Measurements from ENCODE around the gene MICAL2. TPM values are rescaled to one million over a fixed set of nuclear protein-coding genes. Genes with fewer than 3 reads are reported as not detected.

The MICAL2 gene
- total RNA-seq, 1 experiment from 2014 or later = 83.0 TPM

DNA sequence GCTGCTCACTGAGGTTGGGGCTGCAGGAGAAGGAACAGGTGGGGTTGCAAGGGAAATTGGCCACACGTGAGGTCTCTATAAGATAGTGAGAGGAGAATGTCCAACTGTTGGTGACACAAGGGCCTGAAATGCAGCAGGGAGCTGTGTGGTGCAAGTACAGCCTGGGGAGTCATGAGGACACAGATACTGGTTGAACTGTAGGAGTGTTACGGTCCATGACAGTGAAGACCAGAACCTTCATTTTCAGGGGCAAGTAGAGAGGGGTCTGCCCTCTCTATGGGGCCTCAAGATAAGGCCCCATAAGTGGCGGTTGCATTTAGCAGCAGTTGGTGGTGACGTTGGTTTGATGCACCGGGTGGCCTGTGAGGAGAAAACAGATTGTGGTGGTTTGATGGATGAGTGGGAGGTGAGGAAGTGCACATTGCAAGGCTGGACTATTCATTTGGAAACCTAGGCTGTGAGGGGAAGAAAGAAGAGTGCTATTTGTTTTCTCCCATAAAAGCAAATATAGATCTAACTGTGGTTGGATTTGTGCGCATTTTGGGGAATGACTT, 39.4 kb downstream of the MICAL2 start:
- DNase-seq (ENCODE audit: low read depth) = no peak

DNA sequence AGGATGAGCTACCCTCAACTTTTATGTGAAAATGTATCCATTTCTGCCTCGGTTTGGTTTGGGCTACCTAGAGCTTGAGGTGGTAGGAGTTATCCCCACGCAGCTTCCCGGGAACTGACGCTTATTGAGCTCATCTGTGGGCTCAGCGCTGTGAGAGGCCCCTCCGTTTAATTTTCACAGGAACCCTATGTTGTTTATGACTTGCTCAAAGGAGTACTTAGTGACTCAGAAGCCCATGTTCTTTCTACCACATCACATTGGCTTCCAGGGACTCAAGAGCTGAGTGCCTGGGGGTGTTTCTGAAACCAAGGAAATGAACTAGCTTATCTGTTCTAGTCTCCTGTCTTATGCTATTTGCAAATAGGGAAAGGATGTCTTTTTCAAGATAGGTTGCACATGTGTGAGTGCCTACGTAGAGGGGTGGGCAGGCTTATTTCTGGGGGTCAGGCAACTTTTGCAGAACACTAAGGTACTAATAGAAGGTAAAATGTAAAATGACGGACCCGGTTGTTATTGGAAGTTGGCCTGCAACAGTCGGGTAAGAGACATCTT, 40.5 kb downstream of the MICAL2 start:
- no peak for DNase-seq (ENCODE audit: low read depth)

DNA sequence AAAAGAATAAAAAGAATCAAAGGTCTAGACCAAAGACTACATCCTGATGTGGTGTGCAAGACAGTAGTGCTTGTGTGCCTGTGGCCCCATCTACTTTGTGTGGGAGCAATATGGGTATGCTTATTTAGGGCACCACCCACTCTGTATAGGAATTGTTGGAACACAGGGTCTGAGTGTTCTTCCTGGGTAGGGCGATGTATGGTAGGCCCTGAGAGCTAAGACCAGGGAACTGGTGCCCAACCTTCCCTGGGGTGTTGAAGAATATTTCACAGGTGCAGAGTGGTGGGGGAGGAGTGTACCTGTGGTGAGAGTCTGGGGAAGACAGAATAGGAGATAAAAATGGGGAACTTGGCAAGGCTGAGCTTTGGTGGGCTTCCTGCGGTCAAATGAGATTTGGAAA, 41.9 kb downstream of the MICAL2 start:
- no peak for DNase-seq (ENCODE audit: low read depth)

DNA sequence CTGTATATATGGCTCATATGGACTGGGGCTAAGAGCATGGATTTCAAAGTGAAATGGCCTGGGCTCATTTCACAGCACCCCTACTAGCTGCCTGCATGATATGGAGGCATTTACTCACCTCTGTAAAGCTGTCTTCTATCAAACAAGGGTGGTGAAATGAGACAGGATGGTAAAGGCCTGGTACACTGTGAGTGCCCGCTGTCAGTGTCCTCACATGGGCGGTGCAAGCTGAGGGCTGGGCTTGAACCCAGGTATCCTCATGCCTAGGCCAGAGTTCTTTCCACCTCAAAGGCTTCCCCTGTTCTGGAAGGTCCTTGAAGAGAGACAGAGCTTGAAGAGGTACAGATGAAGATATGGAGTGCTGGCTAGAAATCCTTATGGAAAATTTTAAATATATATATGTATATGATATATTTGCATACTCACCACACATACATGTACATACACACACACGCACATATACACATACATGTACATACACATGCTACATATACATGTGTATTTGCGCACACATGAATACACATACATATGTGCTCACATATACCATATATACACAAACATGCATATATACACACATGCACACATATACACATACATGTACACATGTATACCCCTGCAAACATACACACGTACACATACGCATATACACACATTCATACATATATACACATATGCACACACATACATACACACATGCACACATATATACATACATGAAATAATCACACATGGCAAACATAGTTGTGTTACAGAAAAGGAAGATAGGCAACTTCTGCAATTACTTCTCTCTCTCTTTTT, 44.7 kb downstream of the MICAL2 start:
- no peak for DNase-seq (ENCODE audit: low read depth)

DNA sequence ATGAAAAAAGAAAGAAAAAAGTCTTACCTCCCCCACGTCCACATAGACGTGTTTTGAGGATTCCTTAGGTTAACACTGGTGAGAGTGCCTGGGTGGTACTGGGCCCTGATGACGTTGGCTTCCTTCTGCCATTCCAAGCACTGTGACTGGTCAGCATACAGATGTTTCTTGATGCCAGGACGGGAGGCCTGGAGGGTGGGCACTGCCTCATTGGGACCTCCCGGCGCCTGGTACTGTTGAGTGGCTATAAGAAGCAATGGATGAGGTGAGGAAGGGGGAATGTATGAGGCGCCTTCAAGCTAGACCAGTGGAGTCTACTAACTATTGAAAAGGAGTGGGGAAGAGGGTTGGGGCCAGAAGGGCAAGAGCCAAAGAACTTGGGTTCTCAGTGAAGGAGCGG, 45.3 kb downstream of the MICAL2 start:
- DNase-seq (ENCODE audit: low read depth) = no peak

DNA sequence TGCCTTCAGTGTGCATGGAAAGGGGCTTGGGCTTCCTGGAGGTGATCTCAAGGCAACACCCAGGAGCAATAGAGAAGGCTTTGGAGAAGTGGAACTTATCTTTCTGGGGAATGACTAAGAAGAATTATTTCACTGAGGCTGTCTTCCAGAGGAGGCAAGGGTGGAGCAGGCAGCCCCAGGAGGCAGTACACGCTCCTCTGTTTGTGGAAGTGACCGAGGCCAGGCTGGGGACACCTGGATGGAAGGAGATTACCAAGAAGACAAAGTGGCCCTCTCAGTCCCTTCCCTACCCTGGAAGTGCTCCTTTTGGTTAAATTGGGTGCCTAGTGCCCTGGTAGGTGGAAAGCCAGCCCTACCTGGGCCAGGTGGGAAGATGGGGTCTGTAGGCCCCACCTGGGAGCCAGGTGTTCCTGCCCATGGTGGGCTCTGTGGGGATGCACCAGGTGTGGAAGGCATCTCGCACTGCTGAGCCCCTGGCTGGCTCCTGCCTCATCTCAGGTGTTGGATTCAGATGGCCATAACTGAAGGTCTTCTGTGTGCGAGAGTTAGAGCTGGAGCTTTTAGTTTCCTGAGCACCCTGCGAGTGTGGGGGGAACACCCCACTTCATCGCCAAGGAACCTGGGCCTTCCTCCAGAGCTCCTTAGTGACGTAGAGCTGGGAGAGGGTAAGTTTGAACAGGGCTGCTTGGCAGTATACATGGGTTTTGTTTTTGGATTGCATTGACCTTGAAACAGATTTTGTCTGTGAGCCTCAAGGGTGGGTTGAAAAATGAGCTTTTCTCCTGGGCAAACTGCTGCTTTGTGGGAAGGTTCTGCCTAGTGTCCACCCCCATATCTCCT, 46.1 kb downstream of the MICAL2 start:
- no peak for DNase-seq (ENCODE audit: low read depth)

DNA sequence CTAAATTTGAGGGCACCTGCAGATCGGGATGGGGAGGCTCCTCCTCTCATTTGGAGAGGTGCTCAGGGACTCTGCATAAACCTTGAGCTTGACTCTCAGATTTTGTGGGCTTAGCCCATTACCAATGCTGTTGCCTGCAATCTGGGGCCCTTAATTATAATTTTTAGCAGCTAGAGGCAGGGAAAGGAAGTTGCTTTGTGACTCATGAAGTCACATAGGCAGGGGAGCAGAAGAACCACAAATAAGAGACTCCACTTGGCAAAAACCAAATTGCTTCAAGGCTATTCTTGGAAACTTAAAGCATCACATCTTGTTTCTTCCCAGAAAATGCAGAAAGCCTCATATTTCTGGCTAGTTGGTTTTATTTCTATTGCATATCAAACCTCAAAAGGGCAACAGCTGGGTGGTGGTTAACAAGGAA, 46.9 kb downstream of the MICAL2 start:
- peak; percentile 90 for DNase-seq (ENCODE audit: low read depth)

DNA sequence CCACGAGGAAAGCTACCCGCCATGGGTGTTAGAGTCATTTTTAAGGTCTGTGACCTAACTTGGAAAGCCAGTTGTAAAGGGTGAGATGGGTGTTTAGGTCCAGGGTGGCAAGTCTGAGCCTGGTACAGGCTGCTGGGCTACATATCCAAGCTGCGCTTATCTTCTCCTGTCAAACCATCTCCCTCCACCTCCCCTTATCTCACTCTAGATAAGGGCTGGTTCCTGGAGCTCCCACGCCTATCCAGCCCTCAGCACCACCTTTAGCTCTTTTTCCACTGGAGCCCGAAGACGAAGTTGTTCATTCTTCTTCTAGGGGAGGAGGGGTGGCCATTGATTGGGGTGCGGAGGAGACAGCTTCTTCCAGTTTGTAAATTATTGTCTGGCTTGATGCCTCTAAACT, 48.5 kb downstream of the MICAL2 start:
- no peak for DNase-seq (ENCODE audit: low read depth)

DNA sequence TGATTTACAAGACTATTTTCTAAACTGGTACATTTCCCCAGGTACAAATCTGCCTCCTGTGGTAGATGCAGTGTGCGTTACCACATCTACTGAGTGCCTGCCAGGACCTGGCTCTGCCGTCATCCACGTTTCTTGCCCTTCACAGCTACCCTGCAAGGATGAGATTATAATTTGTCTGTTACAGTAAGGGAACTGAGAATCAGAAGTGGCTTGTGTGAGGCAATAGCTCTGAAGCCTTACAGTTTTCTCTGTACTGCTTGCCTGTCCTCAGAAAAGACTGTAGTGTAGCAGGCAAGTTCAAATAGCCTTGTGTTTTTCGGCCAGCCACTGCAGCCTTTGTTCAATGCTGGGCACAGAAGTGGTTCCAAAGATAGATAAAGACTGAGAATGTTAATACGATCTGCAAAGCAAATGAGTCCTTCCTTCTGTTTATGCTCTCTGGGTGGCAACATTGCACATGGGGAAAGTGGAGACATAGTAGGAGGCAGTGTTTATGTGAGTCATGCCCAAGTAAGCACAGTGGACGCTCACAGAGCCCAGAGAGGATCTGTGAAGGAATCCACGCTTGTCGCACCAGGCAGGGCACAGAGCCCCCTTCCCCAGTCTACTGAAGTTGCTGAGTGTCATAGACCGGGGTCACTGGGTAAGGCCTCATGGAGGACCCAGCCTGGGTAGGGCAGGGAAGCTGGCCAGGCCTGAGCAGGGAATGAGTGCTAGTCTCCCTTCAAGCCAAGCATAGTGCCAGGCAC, 49.1 kb downstream of the MICAL2 start:
- DNase-seq (ENCODE audit: low read depth) = peak; percentile 83

DNA sequence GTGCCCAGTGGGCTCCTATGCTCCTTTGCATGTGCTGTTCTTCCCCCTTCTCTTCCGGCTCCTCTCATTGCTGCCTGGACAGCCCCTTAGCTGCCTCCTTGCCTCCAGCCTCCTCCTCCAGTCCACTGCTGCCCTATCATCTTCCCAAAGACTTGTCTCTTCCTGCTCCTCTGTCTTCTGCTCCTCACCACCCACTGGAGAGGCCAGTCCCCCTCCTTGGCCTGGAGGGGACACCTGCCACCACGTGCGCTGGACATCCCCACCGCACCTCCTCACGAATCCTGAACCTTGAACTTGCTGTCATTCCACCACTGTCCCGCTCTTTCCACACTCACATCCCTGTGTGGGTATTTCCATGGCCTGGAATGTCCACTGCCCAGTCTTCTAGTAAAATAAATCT, 49.8 kb downstream of the MICAL2 start:
- no peak for DNase-seq (ENCODE audit: low read depth)

DNA sequence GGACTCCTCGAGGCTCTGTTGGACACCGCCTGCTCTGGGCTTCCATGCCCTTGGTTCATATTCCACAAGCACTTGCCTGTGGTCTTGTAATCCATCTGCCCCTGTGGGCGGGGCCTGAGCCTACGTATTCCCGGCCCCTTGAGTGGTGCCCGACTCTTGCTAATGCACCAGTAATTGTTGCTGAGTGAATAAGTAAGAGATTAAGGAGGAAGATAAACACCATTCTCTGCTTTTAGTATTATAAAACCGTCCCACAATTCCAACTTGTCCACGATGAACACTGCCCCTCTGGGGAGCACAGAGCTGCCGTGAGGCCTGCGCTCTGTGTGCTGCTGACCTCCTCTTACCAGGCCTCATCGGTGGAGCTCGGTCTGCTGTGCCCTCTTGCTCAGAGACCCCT, 50.3 kb downstream of the MICAL2 start:
- no peak for DNase-seq (ENCODE audit: low read depth)

DNA sequence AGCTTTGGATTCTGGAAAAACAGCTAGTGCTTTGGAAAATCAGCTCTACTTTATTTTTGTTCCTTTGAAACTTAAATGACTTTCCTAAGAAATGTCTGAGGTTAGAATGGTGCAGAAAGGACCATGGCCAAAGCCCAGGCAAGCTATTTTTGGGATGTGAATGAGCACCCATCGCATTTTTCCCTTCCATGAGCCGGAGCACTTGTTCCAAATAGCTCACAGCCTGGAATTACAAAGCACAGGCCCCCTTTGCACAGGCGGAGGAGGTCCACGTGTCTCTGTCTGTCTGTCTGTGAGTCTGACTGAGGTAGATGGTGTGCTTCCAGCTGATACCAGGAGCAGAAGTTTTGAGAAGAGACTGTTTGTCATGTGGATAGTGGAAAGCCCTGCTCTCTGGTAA, 50.7 kb downstream of the MICAL2 start:
- DNase-seq (ENCODE audit: low read depth) = no peak

DNA sequence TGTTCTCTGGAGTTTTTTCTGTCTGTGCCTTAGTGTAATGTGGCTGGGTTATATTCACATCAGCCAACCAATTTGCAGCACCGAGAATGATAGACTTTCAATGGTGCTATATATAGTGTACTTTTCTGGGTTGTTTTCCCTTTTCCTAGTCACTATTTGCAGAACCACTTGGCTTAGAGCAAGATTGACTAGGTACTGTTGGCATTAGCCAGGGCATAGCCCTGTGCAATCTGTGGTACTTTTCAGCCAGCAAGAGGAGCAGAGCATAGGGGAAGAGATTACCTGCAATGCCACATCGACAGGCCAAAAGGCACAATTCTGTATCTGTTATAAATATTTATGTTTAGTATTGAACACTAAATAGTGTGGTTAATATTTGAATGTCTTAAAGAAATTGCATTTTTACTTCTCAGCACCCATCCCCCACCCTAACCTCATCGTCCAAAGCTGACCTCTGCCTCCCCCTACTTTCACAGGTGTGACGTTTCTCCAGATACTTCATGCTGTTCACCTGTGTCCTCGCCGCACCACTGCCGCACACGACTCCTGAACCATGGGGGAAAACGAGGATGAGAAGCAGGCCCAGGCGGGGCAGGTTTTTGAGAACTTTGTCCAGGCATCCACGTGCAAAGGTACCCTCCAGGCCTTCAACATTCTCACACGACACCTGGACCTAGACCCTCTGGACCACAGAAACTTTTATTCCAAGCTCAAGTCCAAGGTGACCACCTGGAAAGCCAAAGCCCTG, 51.4 kb downstream of the MICAL2 start:
- DNase-seq (ENCODE audit: low read depth) = no peak

DNA sequence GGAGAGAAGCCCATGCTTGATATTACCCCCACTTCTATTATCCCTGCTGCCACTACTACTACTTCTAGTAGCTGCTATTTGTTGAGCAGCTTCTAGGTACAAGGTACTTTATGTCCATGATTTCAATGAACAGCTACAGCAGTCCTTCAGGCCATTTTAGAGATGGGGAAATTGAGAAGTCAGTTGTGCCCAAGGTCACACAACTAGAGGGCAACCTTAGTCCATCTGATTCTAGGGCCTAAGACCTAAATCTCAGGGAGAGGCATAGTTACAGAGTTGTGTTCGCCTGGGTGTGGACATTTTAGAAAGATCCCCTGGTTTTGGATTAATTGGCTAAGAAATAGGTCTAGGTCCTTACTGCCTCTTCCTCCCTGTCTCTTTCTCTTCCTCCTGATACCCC, 52.3 kb downstream of the MICAL2 start:
- DNase-seq (ENCODE audit: low read depth) = no peak

DNA sequence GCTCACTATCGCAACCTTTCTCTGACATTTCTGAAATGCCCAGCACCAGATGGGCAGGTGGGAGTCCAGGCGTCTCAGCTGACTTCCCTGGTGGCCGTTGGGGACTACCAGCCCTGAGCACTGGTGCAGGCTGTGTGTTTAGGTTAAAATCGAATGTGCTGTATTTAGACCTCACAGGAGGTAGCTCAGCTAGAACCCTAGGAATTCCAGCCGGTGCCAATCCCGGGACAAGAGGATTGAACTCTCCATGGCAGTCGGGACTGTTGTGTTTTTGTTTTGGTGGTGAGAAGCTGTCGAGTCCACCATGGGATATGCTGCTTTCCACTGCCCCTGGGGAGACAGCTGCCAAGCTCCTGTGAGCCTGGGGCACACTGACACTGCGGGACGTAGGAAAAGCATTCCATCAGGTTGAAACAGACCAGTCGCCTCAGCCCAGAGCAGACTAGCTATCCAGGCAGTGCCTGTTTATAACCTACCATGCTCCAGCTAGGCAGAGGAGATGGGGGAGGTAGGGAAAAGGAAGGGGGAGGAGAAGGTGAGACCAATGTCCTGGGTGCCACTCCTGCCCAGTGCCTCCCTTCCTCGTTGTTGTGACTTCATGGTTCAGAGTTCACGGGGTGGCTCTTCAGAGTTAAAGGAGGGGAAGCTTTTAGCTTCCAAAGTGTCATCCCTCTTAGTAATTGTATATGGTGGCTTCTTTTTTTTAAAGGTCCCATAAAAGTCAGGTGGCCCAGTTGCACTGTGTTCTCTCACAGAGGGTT, 53.0 kb downstream of the MICAL2 start:
- peak; percentile 95 for DNase-seq (ENCODE audit: low read depth)

DNA sequence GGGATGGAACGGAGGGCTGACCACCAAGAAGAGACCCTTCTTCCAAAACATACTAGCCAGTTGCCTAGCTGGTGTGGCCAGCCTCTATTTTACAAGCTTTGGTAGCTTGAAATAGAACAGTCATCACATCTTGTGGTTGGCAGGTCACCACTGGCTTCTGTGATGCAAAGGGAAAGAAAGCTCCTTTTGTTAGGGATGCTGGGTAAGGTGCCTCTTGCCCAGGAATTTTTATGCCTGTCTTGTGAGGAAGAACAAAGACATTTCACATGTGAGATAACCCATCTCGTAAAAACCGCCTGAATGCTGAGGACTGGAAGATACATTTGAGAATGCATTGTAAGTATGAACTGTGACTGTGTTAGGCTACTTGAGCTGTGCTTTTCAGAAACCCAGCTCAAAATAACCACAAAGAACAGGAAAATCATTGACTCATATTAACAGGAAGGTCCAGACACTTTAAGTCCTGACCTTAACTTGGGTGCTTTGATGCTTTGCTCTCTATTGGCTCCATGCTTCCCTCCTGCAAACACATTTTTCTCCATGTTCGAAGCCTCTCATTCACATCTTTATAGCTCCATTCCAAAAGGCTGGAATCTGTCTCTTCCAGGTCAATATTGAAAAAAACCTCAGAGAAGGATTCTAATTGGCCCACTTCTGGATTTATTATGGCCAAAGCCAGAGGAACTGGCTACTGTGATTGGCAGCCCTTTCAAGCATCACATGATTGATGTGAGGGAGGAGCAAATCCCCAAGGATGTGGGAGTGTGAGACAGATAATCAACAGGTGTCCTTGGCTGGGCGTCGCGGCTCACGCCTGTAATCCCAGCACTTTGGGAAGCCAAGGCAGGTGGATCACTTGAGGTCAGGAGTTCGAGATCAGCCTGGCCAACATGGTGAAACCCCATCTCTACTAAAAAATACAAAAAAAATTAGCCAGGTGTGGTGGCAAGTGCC, 53.9 kb downstream of the MICAL2 start:
- DNase-seq (ENCODE audit: low read depth) = peak; percentile 89

DNA sequence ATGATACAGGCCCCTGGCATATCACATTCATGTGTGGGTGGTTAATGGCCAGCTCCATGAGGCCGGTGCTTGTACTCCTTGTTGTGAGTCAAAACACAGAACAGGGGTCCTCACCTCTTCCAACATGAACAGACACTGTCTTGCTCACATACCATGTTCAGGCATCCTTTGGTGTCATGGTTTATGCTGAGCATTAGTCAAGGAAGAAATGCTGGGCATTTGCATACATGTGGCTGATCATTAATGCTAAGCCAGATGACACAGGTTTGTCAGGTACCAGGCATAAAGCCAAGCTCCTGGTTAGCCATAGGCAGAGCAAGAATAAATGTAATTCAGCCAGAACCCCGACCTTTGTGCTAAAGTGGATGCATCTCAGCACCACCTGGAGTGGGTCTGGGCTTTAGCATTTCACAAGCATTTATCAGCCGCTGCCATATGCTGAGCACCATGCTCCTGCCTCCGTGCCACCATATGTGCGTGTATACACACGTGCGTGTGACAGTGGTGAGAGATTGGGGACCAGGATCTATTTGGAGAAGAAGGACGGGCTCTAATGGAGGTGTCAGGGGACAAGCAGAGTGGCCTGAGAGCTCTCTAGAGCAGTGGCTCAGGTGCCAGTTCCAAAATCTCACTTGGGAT, 55.0 kb downstream of the MICAL2 start:
- DNase-seq (ENCODE audit: low read depth) = no peak

DNA sequence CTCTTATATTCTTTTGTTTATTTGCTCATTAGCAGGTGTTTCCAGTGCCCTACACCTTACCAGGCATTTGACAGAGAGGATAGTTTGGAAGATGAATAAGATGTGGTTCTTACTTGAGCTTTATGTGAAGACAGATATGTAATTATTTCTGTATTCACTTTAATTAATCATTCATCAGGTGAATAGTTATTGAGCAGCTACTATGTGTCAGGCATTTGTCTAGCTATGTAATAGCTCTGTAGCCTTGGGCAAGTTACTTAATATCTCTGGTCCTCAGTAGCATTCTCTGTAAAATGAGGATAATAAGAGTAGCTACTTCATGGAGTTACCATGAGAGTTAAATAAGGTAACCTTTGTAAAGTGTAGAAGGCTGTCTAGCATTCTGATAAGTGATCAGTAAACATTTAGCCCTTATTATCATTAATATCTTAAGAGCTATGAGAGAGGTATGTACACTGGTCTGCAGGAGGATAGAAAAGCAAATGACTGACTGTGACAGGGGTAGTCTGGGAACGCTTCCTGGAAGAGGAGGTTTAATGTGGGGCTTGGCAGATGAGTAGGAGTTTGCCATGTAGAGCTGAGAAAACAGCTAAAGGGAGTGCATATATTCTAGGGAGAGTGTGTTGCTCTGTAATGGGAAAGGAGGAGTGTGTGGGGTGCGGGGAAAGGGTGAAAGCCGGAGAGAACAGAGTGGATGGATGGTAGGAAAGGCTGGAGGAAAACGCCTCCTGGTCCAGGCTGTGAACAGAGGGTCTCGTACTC, 56.1 kb downstream of the MICAL2 start:
- DNase-seq (ENCODE audit: low read depth) = no peak
